GM12878 (cell line): Measurements from ENCODE around the gene LASP1. TPM values are rescaled to one million over a fixed set of nuclear protein-coding genes. Genes with fewer than 3 reads are reported as not detected.

Experiments
- ATAC-seq: fragments of 200-7000 bp; cut with Tn5 transposase; 3 replicates; pipeline ENCODE4 v1.9.1; 2020; ENCODE audit warnings: mild to moderate bottlenecking, moderate library complexity
- BruUV-seq: library from RNA; stranded (reverse); fragments of 400-500 nt; replicated peaks from 2 replicates; lab custom pipeline; 2021; lab: Mats Ljungman, UMichigan
- CTCF ChIA-PET: fragments of 300-600 bp; sonication (Branson Sonifier 250); formaldehyde crosslinking; extraction: SDS; loops from one replicate; lab custom pipeline; 2021; ENCODE audit warnings: inconsistent platforms; lab: Yijun Ruan, JAX
- POLR2A ChIA-PET: fragments of 350-600 bp; formaldehyde crosslinking; extraction: SDS; loops from one replicate; lab custom pipeline; 2021; ENCODE audit warnings: inconsistent platforms; lab: Charles Lee
- RAD21 ChIA-PET: fragments of 300-600 bp; sonication (Branson Sonifier 250); formaldehyde crosslinking; loops from one replicate; lab custom pipeline; 2023; ENCODE audit warnings: antibody characterized with exemption; ENCODE audit not compliant: unreplicated experiment; lab: Charles Lee
- SMC1A ChIA-PET: fragments of 300-600 bp; sonication (Branson Sonifier 250); formaldehyde crosslinking; loops from one replicate; lab custom pipeline; 2023; ENCODE audit not compliant: unreplicated experiment, uncharacterized antibody; lab: Charles Lee
- DNase-seq: peaks from one replicate; pipeline ENCODE4 v3.0.0-alpha.2; 2011; ENCODE audit warnings: low read depth, low spot score
- FAIRE-seq: peaks from 3 replicates; lab custom pipeline; 2011; peaks lifted over from hg19 to GRCh38; lab: Jason Lieb, UNC
- H2AFZ ChIP-seq: 2 replicates; pipeline ENCODE4 v1.6.0; 2011; ENCODE audit warnings: low read depth, low read length, control low read depth; ENCODE audit not compliant: control insufficient read depth
- H3K27ac ChIP-seq: 2 replicates; pipeline ENCODE4 v1.5.1; 2011; ENCODE audit warnings: control low read depth; ENCODE audit not compliant: control insufficient read depth, insufficient read depth
- H3K27me3 ChIP-seq, 2 experiments: replicated peaks in 1 of 2; 2 replicates each; pipeline versions ENCODE4 v1.6.0 to v1.6.1; 2011; ENCODE audit warnings: low read length in 1 of 2; ENCODE audit not compliant: control insufficient read depth in 2 of 2, insufficient read depth in 2 of 2
- H3K36me3 ChIP-seq, 2 experiments: 2 replicates each; pipeline ENCODE4 v1.5.1; 2011; ENCODE audit warnings: low read length in 1 of 2; ENCODE audit not compliant: control insufficient read depth in 2 of 2, insufficient read depth in 2 of 2
- H3K4me1 ChIP-seq: 2 replicates; pipeline ENCODE4 v1.6.1; 2011; ENCODE audit warnings: mild to moderate bottlenecking, low read length, moderate library complexity, mixed read lengths; ENCODE audit not compliant: control insufficient read depth, insufficient read depth
- H3K4me2 ChIP-seq: 2 replicates; pipeline ENCODE4 v1.6.0; 2011; ENCODE audit warnings: control low read depth; ENCODE audit not compliant: control insufficient read depth, insufficient read depth
- H3K4me3 ChIP-seq: fragments of 200-600 bp; sonication (generic); 2 replicates; pipeline ENCODE4 v1.5.1; 2016
- H3K79me2 ChIP-seq: 2 replicates; pipeline ENCODE4 v1.6.0; 2011; ENCODE audit warnings: low read length; ENCODE audit not compliant: control insufficient read depth, insufficient read depth
- H3K9ac ChIP-seq: 2 replicates; pipeline ENCODE4 v1.8.0; 2011; ENCODE audit warnings: low read length, control low read depth, mixed read lengths; ENCODE audit not compliant: control insufficient read depth, insufficient read depth
- H3K9me3 ChIP-seq: replicated peaks from 3 replicates; pipeline ENCODE4 v1.5.1; 2011; ENCODE audit warnings: mild to moderate bottlenecking, low read length; ENCODE audit not compliant: control insufficient read depth, insufficient read depth
- H4K20me1 ChIP-seq: 2 replicates; pipeline ENCODE4 v1.6.0; 2011; ENCODE audit not compliant: control insufficient read depth, insufficient read depth
- HDAC6 ChIP-seq: fragments of 200-600 bp; sonication (generic); IDR thresholded peaks from one replicate; pipeline ENCODE4 v1.8.0; 2017; ENCODE audit warnings: antibody characterized with exemption; ENCODE audit not compliant: unreplicated experiment
- HDGF ChIP-seq: fragments of 450-650 bp; IDR thresholded peaks from 2 replicates; pipeline ENCODE4 v1.6.1; 2016; ENCODE audit warnings: antibody characterized with exemption
- POLR2A ChIP-seq: IDR thresholded peaks from 2 replicates; pipeline ENCODE4 v1.6.1; 2011; ENCODE audit warnings: low read depth, mild to moderate bottlenecking, low read length
- RAD21 ChIP-seq: IDR thresholded peaks from 2 replicates; pipeline ENCODE4 v1.6.1; 2011; ENCODE audit warnings: mild to moderate bottlenecking, low read depth, low read length, moderate library complexity; ENCODE audit not compliant: insufficient read depth
- WGBS: methylation state at CpG from one replicate; pipeline ENCODE4 v1.1.6; 2016; ENCODE audit warnings: low lambda C conversion rate; ENCODE audit not compliant: insufficient replicate concordance, insufficient coverage; ENCODE audit errors: missing lambda C conversion rate; 5-methylcytosine and 5-hydroxymethylcytosine counted together
- in situ Hi-C: fragments of 300-500 bp; cut with MboI; formaldehyde crosslinking; loops from 9 replicates; pipeline ENCODE4 v1.14.3; 2018; ENCODE audit warnings: mixed read lengths
- intact Hi-C: fragments of 100-400 bp; cut with micrococcal nuclease; formaldehyde crosslinking; loops from one replicate; pipeline ENCODE4 v1.14.2; 2022; ENCODE audit not compliant: unreplicated experiment
- polyA plus RNA-seq, 11 experiments: library from polyadenylated mRNA; depleted of rRNA in 4 of 11; unstranded in 6 of 11; stranded (reverse) in 5 of 11; fragments of >200 nt; fragmentation: Nextera tagmentation in 4 of 11; fragmentation: Illumina TruSeq in 1 of 11; extraction: Ambion mirVana in 4 of 11; extraction: Trizol in 1 of 11; gene quantifications; 1 replicate in 1 of 11; 2 replicates in 10 of 11; pipeline versions ENCODE4 v1.2.1 to v1.2.3, GENCODE V29; 2011 to 2016; ENCODE audit warnings: inconsistent platforms in 2 of 11, missing spikeins in 2 of 11, low read depth in 1 of 11
- total RNA-seq, 4 experiments: library from RNA; depleted of rRNA in 3 of 4; stranded (reverse); fragments of >200 nt in 3 of 4; fragmentation: Illumina TruSeq in 1 of 4; extraction: Trizol in 1 of 4; gene quantifications; 2 replicates each; pipeline versions ENCODE4 v1.2.1 to v1.2.3, GENCODE V29; 2013 to 2021

LASP1 gene
- total and polyA plus RNA-seq, 10 of the 15 experiments (the other 5 are each of a cell fraction or from before 2014, with no cell fraction given): 21.0 to 114 (median 59.3) TPM

- intact Hi-C loops (no loop called here), in situ Hi-C loops (no loop called here)
- SMC1A ChIA-PET: interaction anchor here (0.6 kb wide), 1 partner anchor 450 kb away, joined by 3 read pairs; no protein-coding TSS in a partner anchor
- no TSS peak for BruUV-seq
- no peaks in the 10 kb centered on the region for H3K9me3 ChIP-seq
- no peak overlapping the region for H3K9ac ChIP-seq
- CTCF ChIA-PET: interaction anchor here (0.6 to 2.4 kb wide), 4 partner anchors 9 to 1292 kb away, joined by 3 to 6 read pairs (median 4); partner anchors contain the start of gene LASP1NB
- FAIRE-seq: no peak
- H3K4me3 ChIP-seq: no peak overlapping the region
- 70% methylated on average over 8 of the region's 8 CpGs for WGBS
- ATAC-seq: no peak
- H3K4me1 ChIP-seq: no peaks in the 10 kb centered on the region
- TF ChIP-seq POLR2A: 0 out of 2 replicates have a peak, but pooled peaks have one; percentile 22
- TF ChIP-seq HDGF: no peak
- H4K20me1 ChIP-seq: no peaks in the 10 kb centered on the region
- no peak overlapping the region for H3K4me2 ChIP-seq
- POLR2A ChIA-PET: no interaction called here
- no peaks in the 10 kb centered on the region for H3K79me2 ChIP-seq
- H3K36me3 ChIP-seq: peaks cover 16 to 31% of the 10 kb centered on the region in 2 experiments
- no peaks in the 10 kb centered on the region for H3K27me3 ChIP-seq
- no peak overlapping the region for H2AFZ ChIP-seq
- DNase-seq: no peak
- no peak overlapping the region for H3K27ac ChIP-seq
- RAD21 ChIA-PET: no interaction called here
These were observed 46.9 kb downstream of the LASP1 start for GRCh38 chr17:38916771-38917170.

DNA sequence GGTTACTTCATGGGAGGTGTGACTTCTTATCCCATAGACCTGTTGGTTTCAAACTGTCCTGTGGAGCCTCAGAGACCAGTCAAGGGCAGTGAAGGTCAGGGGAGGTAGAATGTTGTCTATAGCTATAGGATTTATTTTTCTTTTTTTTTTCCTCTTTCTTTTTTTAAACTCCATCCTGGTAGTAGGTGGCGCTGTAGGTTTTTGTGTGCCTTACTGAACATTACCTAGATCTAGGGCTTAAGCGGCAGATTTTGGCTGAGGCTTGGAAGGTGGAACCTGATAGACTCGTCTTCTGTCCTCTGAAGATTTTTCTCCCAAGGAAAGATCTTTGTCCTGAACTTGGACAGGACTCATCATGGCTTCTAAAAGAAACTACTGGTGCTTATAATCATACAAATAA lies 47.4 kb downstream of the LASP1 start:
- TF ChIP-seq RAD21 (0 out of 2 replicates have a peak, but pooled peaks have one; percentile 11), HDAC6 (no peak)
- 100% methylated on average over 3 of the region's 3 CpGs for WGBS
- Histone ChIP-seq H3K79me2 (no peaks in the 10 kb centered on the region), H3K27me3 (no peaks in the 10 kb centered on the region), H3K9ac (no peak overlapping the region), H3K36me3 (peaks cover 16 to 31% of the 10 kb centered on the region in 2 experiments), H3K4me2 (no peak overlapping the region), H2AFZ (no peak overlapping the region), H3K9me3 (no peaks in the 10 kb centered on the region), H3K4me3 (no peak overlapping the region), H3K4me1 (no peaks in the 10 kb centered on the region), H4K20me1 (no peaks in the 10 kb centered on the region; the same call in 1 of the 2 replicates), H3K27ac (no peak overlapping the region)
- ChIA-PET RAD21 (interaction anchor here (1.5 kb wide), 1 partner anchor 46 kb away, joined by 3 read pairs; no protein-coding TSS in a partner anchor), SMC1A (no interaction called here), CTCF (interaction anchor here (0.6 to 2.4 kb wide), 3 partner anchors 46 to 1292 kb away, joined by 3 to 6 read pairs (median 5); no protein-coding TSS in a partner anchor), POLR2A (no interaction called here)
- BruUV-seq: no TSS peak
- ATAC-seq (no peak), FAIRE-seq (no peak), DNase-seq (no peak)
- in situ Hi-C loops (no loop called here), intact Hi-C loops (no loop called here)
